HepG2 (cell line): Measurements from ENCODE around the gene SLC45A3. TPM values are rescaled to one million over a fixed set of nuclear protein-coding genes. Genes with fewer than 3 reads are reported as not detected.

Experiments used
- BCL6 ChIP-seq: IDR thresholded peaks from 2 replicates; pipeline ENCODE4 v1.6.1; 2016; ENCODE audit warnings: missing genetic modification reagents, missing compliant biosample characterization
- CHD2 ChIP-seq: IDR thresholded peaks from 2 replicates; pipeline ENCODE4 v1.6.1; 2011; ENCODE audit warnings: low read depth, low read length, improper control_type of control experiment
- ELF3 ChIP-seq: IDR thresholded peaks from 2 replicates; pipeline ENCODE4 v1.6.1; 2016; ENCODE audit warnings: missing genetic modification reagents, missing compliant biosample characterization
- EP300 ChIP-seq, 3 experiments: sonication (generic) in 1 of 3; formaldehyde crosslinking in 1 of 3; IDR thresholded peaks; 2 replicates each; pipeline versions ENCODE4 v1.5.1 to v1.6.1; 2011 to 2020; ENCODE audit warnings: low read depth in 2 of 3, low read length in 2 of 3, borderline replicate concordance in 1 of 3, improper control_type of control experiment in 1 of 3, mild to moderate bottlenecking in 1 of 3, missing genetic modification reagents in 1 of 3, moderate library complexity in 1 of 3
- ETS1 ChIP-seq: sonication (generic); formaldehyde crosslinking; IDR thresholded peaks from 2 replicates; pipeline ENCODE4 v1.4.0; 2020; ENCODE audit warnings: missing genetic modification reagents
- FOXK1 ChIP-seq: sonication (generic); formaldehyde crosslinking; IDR thresholded peaks from 2 replicates; pipeline ENCODE4 v1.4.0; 2020; ENCODE audit warnings: low read depth, missing genetic modification reagents, borderline replicate concordance
- FOXK2 ChIP-seq: fragments of 450-650 bp; IDR thresholded peaks from 2 replicates; pipeline ENCODE4 v1.6.1; 2016
- FOXP1 ChIP-seq, 2 experiments: fragments of 450-650 bp in 1 of 2; IDR thresholded peaks; 2 replicates each; pipeline ENCODE4 v1.6.1; 2017 to 2018; ENCODE audit warnings: antibody characterized with exemption in 1 of 2
- HDAC2 ChIP-seq: sonication (generic); formaldehyde crosslinking; IDR thresholded peaks from 2 replicates; pipeline ENCODE4 v1.4.0; 2020; ENCODE audit warnings: missing genetic modification reagents
- HNF4A ChIP-seq: sonication (generic); formaldehyde crosslinking; IDR thresholded peaks from 2 replicates; pipeline ENCODE4 v1.4.0; 2020; ENCODE audit warnings: missing genetic modification reagents
- MIXL1 ChIP-seq: IDR thresholded peaks from 2 replicates; pipeline ENCODE4 v1.6.1; 2016
- PAXIP1 ChIP-seq: sonication (generic); formaldehyde crosslinking; conservative IDR thresholded peaks from 2 replicates; pipeline ENCODE4 v1.4.0; 2020; ENCODE audit warnings: mild to moderate bottlenecking, missing genetic modification reagents, moderate library complexity
- RXRB ChIP-seq: IDR thresholded peaks from 2 replicates; pipeline ENCODE4 v1.6.1; 2016; ENCODE audit warnings: borderline replicate concordance, missing genetic modification reagents, missing compliant biosample characterization
- SALL1 ChIP-seq: sonication (generic); formaldehyde crosslinking; IDR thresholded peaks from 2 replicates; pipeline ENCODE4 v1.8.0; 2022; ENCODE audit warnings: mild to moderate bottlenecking, missing genetic modification reagents
- SAP130 ChIP-seq: IDR thresholded peaks from 2 replicates; pipeline ENCODE4 v1.6.1; 2016; ENCODE audit warnings: low read depth
- SIX1 ChIP-seq: sonication (generic); formaldehyde crosslinking; IDR thresholded peaks from 2 replicates; pipeline ENCODE4 v1.4.0; 2020; ENCODE audit warnings: missing genetic modification reagents, borderline replicate concordance
- SOX13 ChIP-seq, 3 experiments: fragments of 450-650 bp in 1 of 3; sonication (generic) in 1 of 3; formaldehyde crosslinking in 1 of 3; IDR thresholded peaks in 2 of 3; conservative IDR thresholded peaks in 1 of 3; 2 replicates each; pipeline versions ENCODE4 v1.5.0 to v1.6.1; 2016 to 2020; ENCODE audit warnings: antibody characterized with exemption in 1 of 3, mild to moderate bottlenecking in 1 of 3, missing compliant biosample characterization in 1 of 3, missing genetic modification reagents in 1 of 3, moderate library complexity in 1 of 3
- SP5 ChIP-seq: IDR thresholded peaks from 2 replicates; pipeline ENCODE4 v1.6.1; 2016; ENCODE audit warnings: low read depth, borderline replicate concordance
- TEAD3 ChIP-seq: optimal IDR thresholded peaks from 2 replicates; pipeline ENCODE3; 2016; ENCODE audit warnings: borderline replicate concordance
- ZBTB7A ChIP-seq: sonication (generic); formaldehyde crosslinking; IDR thresholded peaks from 2 replicates; pipeline ENCODE4 v1.8.0; 2022; ENCODE audit warnings: mild to moderate bottlenecking, missing genetic modification reagents
- ZNF292 ChIP-seq: sonication (generic); formaldehyde crosslinking; IDR thresholded peaks from 2 replicates; pipeline ENCODE4 v1.8.1; 2022; ENCODE audit warnings: mild to moderate bottlenecking, low read depth, missing genetic modification reagents, borderline replicate concordance
- ZNF354B ChIP-seq: sonication (generic); formaldehyde crosslinking; IDR thresholded peaks from 2 replicates; pipeline ENCODE4 v1.8.0; 2022; ENCODE audit warnings: mild to moderate bottlenecking, missing genetic modification reagents
- ZNF652 ChIP-seq: IDR thresholded peaks from 2 replicates; pipeline ENCODE4 v1.6.1; 2016; ENCODE audit warnings: low read depth, borderline replicate concordance
- polyA plus RNA-seq, 8 experiments: library from polyadenylated mRNA; depleted of rRNA in 3 of 8; stranded (reverse) in 7 of 8; unstranded in 1 of 8; fragments of >200 nt; fragmentation: Illumina TruSeq in 4 of 8; extraction: Trizol in 4 of 8; gene quantifications; 2 replicates each; pipeline versions ENCODE4 v1.2.1 to v1.2.3, GENCODE V29; 2011 to 2016; ENCODE audit warnings: low read depth in 4 of 8, missing spikeins in 1 of 8, mixed read lengths in 1 of 8; ENCODE audit not compliant: insufficient read depth in 1 of 8
- total RNA-seq, 5 experiments: library from RNA; depleted of rRNA; stranded (reverse); fragments of >200 nt; fragmentation: Illumina TruSeq; extraction: Trizol; gene quantifications; 2 replicates each; pipeline ENCODE4 v1.2.3, GENCODE V29; 2016; ENCODE audit warnings: low read depth in 1 of 5
- TF ChIP-seq, protein P1 (sequence below): sonication (generic); formaldehyde crosslinking; IDR thresholded peaks from 2 replicates; pipeline ENCODE4 v1.4.0; 2020; ENCODE audit warnings: missing genetic modification reagents

SLC45A3 gene
- total and polyA plus RNA-seq, 2 of the 13 experiments (the other 11 are each of a cell fraction or from before 2014, with no cell fraction given), result 3.4 to 4.1 TPM

GRCh38 chr1:205703072-205703471, 22.8 kb upstream of the SLC45A3 start (continued):
- TF ChIP-seq ZNF652 (no peak), ETS1 (CRISPR knock-in tag) (no peak), ELF3 (CRISPR knock-in tag) (peak; percentile 65), EP300 (IDR thresholded peaks at IDR 0.05; ENCODE audit: low read depth in 2 of 2, low read length in 2 of 2) (peak in 1 of 2 experiments; percentile 62; a peak in 2 of 4 replicates), EP300 (CRISPR knock-in tag; IDR thresholded peaks at IDR 0.05; ENCODE audit: borderline replicate concordance) (no peak), SOX13 (IDR thresholded peaks at IDR 0.05) (no peak), SOX13 (CRISPR knock-in tag; conservative IDR thresholded peaks at IDR 0.05 in 1 of 2, IDR thresholded peaks at IDR 0.05 in 1 of 2) (peak in 1 of 2 experiments; percentile 68; a peak in 2 of 4 replicates), FOXK1 (CRISPR knock-in tag) (peak; percentile 21; the same call in 1 of the 2 replicates), HDAC2 (CRISPR knock-in tag) (peak; percentile 52; the same call in 1 of the 2 replicates), SP5 (CRISPR knock-in tag) (peak; percentile 80), BCL6 (CRISPR knock-in tag) (0 out of 2 replicates have a peak, but pooled peaks have one; percentile 15), HNF4A (peak; percentile 43; the same call in 1 of the 2 replicates), PAXIP1 (CRISPR knock-in tag) (peak; percentile 84), SIX1 (peak; percentile 100), TEAD3 (peak; percentile 46), FOXP1 (IDR thresholded peaks at IDR 0.05) (peak; percentile 69; the same call in 1 of the 2 replicates), FOXP1 (CRISPR knock-in tag; IDR thresholded peaks at IDR 0.05) (peak; percentile 95), ZBTB7A (CRISPR knock-in tag) (peak; percentile 85), MIXL1 (CRISPR knock-in tag) (peak; percentile 40; the same call in 1 of the 2 replicates), RXRB (peak; percentile 27; the same call in 1 of the 2 replicates), CHD2 (no peak), ZNF354B (no peak), SALL1 (CRISPR knock-in tag) (peak; percentile 78), ZNF292 (CRISPR knock-in tag) (peak; percentile 30; the same call in 1 of the 2 replicates), SAP130 (peak; percentile 35; the same call in 1 of the 2 replicates), FOXK2 (peak; percentile 38; the same call in 1 of the 2 replicates)
- TF ChIP-seq, protein P1, sequence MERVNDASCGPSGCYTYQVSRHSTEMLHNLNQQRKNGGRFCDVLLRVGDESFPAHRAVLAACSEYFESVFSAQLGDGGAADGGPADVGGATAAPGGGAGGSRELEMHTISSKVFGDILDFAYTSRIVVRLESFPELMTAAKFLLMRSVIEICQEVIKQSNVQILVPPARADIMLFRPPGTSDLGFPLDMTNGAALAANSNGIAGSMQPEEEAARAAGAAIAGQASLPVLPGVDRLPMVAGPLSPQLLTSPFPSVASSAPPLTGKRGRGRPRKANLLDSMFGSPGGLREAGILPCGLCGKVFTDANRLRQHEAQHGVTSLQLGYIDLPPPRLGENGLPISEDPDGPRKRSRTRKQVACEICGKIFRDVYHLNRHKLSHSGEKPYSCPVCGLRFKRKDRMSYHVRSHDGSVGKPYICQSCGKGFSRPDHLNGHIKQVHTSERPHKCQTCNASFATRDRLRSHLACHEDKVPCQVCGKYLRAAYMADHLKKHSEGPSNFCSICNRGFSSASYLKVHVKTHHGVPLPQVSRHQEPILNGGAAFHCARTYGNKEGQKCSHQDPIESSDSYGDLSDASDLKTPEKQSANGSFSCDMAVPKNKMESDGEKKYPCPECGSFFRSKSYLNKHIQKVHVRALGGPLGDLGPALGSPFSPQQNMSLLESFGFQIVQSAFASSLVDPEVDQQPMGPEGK (CRISPR knock-in tag), result 0 out of 2 replicates have a peak, but pooled peaks have one; percentile 18
